Measurements from ENCODE around the gene WDR7. TPM values are rescaled to one million over a fixed set of nuclear protein-coding genes. Genes with fewer than 3 reads are reported as not detected.

The WDR7 gene
- total RNA-seq, 1 experiment from 2014 or later: 11.5 TPM

DNA sequence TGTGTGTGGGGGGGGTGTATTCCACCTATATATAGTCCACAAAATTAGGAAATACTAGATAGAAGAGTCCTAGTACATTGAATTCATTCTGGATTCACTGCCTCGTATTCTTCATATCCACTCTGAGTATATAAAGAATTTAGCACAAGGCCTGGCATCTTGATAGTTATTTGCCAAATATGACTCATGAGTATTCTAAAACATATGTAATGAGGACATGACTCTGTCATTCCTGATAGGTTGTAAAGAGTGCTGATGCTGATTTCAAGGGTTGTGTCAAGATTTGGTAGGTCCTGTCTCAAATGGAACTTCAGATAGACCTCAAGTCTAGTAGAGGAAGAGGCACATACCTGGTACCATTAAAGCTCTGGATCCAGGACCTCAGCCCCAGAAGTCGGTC is 322.3 kb downstream of the WDR7 start:
- BruUV-seq (replicated peaks): no TSS peak
- no peaks in the 10 kb centered on the region for H4K20me1 ChIP-seq (ENCODE audit: insufficient read depth)
- no peak overlapping the region for H3K27ac ChIP-seq (ENCODE audit: low read depth, low read length)
- no peaks in the 10 kb centered on the region for H3K36me3 ChIP-seq (ENCODE audit: control insufficient read depth in 1 of 2, insufficient read depth in 2 of 2, low read length in 2 of 2)
- no peak for DNase-seq (ENCODE audit: low read depth, low spot score)
- CTCF ChIA-PET: no interaction called here
- H3K4me3 ChIP-seq (replicated peaks in 1 of 2; ENCODE audit: low read depth in 1 of 2, low read length in 2 of 2): no peak overlapping the region
- RAD21 ChIA-PET (ENCODE audit: low non-redundant PET in 1 of 2, low total read pairs in 2 of 2, uncharacterized antibody in 2 of 2, unreplicated experiment in 2 of 2): no interaction called here
- H3K79me2 ChIP-seq (ENCODE audit: insufficient read depth, low read length): no peaks in the 10 kb centered on the region
- no peaks in the 10 kb centered on the region for H3K9me3 ChIP-seq (ENCODE audit: control insufficient read depth in 1 of 2, insufficient read depth in 1 of 2, low read depth in 1 of 2, low read length in 2 of 2)
- H3K27me3 ChIP-seq (ENCODE audit: insufficient read depth, low read length): no peaks in the 10 kb centered on the region
- no peak for TF ChIP-seq EZH2phosphoT487 (IDR thresholded peaks at IDR 0.05; ENCODE audit: borderline replicate concordance)
- TF ChIP-seq CEBPB (IDR thresholded peaks at IDR 0.05; ENCODE audit: low read depth): no peak
- TF ChIP-seq MAX (IDR thresholded peaks at IDR 0.05): no peak
- TF ChIP-seq CBX3 (IDR thresholded peaks at IDR 0.05; ENCODE audit: low read depth): no peak
- TF ChIP-seq ZNF274 (IDR thresholded peaks at IDR 0.05; ENCODE audit: low read depth, low read length): no peak
- TF ChIP-seq ELF1 (IDR thresholded peaks at IDR 0.05; ENCODE audit: borderline replicate concordance, low read depth): no peak
- no peak for TF ChIP-seq JUND (IDR thresholded peaks at IDR 0.05)
- TF ChIP-seq TCF7L2 (IDR thresholded peaks at IDR 0.05; ENCODE audit: borderline replicate concordance, extremely low read depth, insufficient read depth, insufficient read length): no peak
- TF ChIP-seq, protein P1, sequence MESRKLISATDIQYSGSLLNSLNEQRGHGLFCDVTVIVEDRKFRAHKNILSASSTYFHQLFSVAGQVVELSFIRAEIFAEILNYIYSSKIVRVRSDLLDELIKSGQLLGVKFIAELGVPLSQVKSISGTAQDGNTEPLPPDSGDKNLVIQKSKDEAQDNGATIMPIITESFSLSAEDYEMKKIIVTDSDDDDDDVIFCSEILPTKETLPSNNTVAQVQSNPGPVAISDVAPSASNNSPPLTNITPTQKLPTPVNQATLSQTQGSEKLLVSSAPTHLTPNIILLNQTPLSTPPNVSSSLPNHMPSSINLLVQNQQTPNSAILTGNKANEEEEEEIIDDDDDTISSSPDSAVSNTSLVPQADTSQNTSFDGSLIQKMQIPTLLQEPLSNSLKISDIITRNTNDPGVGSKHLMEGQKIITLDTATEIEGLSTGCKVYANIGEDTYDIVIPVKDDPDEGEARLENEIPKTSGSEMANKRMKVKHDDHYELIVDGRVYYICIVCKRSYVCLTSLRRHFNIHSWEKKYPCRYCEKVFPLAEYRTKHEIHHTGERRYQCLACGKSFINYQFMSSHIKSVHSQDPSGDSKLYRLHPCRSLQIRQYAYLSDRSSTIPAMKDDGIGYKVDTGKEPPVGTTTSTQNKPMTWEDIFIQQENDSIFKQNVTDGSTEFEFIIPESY (IDR thresholded peaks at IDR 0.05; ENCODE audit: extremely low read depth, insufficient replicate concordance, low read length): no peak
- TF ChIP-seq RAD21 (IDR thresholded peaks at IDR 0.05; ENCODE audit: low read depth): no peak
- no peak for TF ChIP-seq SIN3A (IDR thresholded peaks at IDR 0.05; ENCODE audit: low read depth)
- no peak for TF ChIP-seq SRF (IDR thresholded peaks at IDR 0.05; ENCODE audit: low read depth)
- TF ChIP-seq ZFX (IDR thresholded peaks at IDR 0.05): no peak
- no peak for TF ChIP-seq POLR2A (IDR thresholded peaks at IDR 0.05; ENCODE audit: borderline replicate concordance, extremely low read depth, insufficient read depth, insufficient read length)
- no peak for TF ChIP-seq EGR1 (IDR thresholded peaks at IDR 0.05; ENCODE audit: low read depth)
- H3K9me2 ChIP-seq (ENCODE audit: insufficient read depth): no peaks in the 10 kb centered on the region
- ATAC-seq: no peak
- POLR2A ChIA-PET: no interaction called here
- H3K9ac ChIP-seq (ENCODE audit: low read length): no peak overlapping the region
- intact Hi-C loops (cut with micrococcal nuclease): no loop called here
- H2AFZ ChIP-seq (ENCODE audit: low read depth, low read length, poor library complexity, severe bottlenecking): no peak overlapping the region
- no peaks in the 10 kb centered on the region for H3K4me1 ChIP-seq (ENCODE audit: control insufficient read depth in 1 of 2, insufficient read depth in 2 of 2, low read length in 2 of 2)
- H3K4me2 ChIP-seq (ENCODE audit: low read length): no peak overlapping the region
